ELR (cell line): ENCODE results near the gene ACOT13.
A peak's percentile ranks its signal among the peaks of the same experiment; 100 is the strongest.
"Not testable (repeated sequence)": the region's sequence is repeated elsewhere in the genome, so short reads cannot be mapped to it uniquely, and the experiment has no call there.

Experiments
- DNase-seq: peaks from one replicate; pipeline ENCODE4 v3.0.0-alpha.2; 2015; ENCODE audit warnings: low read depth

The ACOT13 gene

GRCh38 chr6:24730653-24731052 is 63.8 kb downstream of the ACOT13 start:
- not testable (repeated sequence) for DNase-seq

DNA sequence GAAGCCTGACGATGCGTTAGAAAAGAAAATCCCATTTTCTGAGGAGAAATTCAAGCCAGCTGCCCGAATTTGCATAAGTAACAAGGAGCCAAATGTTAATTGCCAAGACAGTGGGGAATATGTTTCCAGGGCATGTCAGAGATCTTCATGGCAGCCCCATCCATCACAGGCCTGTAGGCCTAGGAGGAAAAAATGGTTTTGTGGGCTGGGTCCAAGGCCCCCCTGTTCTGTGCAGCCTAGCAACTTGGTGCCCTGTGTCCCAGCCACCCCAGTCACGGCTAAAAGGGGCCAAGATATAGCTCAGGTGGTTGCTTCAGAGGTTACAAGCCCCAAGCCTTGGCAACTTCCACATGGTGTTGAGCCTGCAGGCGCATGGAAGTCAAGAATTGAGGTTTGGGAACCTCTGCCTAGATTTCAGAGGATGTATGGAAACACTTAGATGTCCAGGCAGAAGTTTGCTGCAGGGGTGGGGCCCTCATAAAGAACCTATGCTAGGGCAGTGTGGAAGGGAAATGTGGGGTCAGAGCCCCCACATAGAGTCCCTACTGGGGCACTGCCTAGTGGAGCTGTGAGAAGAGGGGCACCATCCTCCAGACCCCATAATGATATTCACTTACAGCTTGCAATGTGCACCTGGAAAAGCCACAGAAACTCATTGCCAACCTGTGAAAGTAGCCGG is 64.7 kb downstream of the ACOT13 start:
- not testable (repeated sequence) for DNase-seq

DNA sequence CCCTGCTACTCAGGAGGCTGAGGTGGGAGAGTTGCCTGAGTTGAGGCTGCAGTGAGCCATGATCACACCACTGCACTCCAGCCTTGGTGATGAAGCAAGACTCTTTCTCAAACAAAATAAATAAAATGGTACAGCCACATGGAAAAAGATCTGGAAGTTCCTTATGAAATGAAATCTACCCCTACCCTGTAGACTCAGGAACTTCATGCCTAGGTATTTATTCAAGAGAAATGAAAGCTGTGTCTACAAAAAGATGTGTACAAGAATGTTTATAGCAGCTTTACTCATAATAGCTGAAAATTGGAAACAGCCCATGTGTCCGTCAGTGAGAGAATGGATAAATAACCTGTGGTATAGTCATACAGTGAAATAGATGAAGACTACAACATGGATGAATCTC is 67.3 kb downstream of the ACOT13 start:
- DNase-seq, result no peak

DNA sequence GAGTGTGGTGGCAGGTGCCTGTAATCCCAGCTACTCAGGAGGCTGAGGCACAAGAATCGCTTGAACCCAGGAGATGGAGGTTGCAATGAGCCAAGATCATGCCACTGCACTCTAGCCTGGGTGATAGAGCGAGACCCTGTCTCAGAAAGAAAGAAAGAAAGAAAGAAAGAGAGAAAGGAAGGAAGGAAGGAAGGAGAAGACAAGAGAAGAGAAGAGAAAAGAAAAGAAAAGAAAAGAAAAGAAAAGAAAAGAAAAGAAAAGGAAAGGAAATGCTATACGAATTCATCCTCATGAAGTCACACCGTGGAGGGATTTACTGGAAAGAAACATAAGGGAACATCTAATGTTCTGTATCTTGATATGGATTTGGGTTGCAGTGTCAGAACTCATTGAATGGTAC is 67.8 kb downstream of the ACOT13 start:
- not testable (repeated sequence) for DNase-seq

GRCh38 chr6:24738741-24739140 is 71.9 kb downstream of the ACOT13 start:
- DNase-seq, result no peak

- peak; percentile 64 for DNase-seq
These were observed 74.0 kb downstream of the ACOT13 start for GRCh38 chr6:24740861-24741260.

- no peak for DNase-seq
These were observed 75.4 kb downstream of the ACOT13 start for GRCh38 chr6:24742216-24742738.

DNA sequence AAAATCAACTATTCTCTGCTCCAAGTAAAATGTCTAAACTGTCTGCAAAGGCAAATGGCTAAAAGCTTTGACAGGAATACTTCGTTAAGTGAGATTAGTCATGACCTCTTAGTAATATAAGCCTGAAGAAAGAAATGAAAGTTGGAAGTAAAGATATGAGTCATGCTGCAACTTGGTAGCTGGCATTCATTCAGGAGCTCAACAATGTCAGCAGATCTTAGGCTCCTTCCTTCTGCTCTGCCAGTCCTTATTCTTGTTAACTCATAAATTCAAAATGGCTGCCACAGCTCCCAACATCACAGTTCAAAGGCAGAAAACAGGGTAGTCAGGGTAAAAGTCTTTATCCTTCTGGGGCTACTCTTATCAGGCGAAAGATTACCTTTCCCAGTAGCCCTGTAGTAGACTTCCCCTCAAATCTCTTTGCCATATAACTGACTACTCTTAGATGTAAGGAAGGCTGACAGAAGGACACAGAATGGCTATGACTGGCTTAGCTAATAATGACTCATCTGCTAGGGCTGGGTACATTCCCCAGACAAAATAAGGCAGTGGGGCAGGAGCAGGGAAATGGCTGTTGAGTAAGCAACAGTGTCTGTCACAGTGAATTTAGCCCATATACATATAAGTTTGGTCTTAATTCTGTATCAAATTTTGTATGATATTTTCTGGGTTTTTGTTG is 76.5 kb downstream of the ACOT13 start:
- peak; percentile 98 for DNase-seq

DNA sequence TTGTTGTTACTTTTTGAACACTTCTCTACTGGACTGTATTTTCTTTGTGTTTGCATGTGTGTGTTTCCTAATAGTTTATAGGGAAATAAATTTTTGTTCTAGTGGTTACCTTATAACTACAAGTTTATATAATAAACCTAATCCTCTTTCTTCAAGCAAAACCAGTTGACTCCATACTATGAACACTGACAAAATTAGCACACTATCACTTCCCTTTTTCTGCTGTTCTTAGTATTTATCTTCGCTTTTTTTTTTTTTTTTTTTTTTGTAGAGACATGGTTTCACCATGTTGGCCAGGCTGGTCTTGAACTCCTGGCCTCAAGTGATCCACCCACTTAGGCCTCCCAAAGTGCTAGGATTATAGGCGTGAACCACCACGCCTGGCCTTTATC is 77.1 kb downstream of the ACOT13 start:
- no peak for DNase-seq

DNA sequence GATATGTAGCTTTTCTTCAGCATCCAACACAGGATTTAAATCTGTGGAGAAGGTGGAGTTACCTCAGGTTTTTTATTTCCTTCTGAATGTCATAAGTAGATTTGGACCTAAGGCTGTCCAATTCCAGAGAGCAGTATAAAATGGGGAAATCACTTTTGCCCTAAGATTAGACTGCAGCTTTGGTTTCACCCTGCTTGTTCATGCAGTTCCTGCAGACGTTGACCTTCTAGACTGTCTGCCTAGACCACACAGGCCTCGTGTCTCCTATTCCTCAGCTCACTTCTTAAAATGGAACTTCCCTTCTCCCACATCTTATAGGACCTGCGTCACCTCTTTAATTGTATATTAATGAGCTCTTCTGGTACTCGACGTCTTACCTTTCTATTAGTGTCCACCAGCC is 78.0 kb downstream of the ACOT13 start:
- DNase-seq, result no peak

DNA sequence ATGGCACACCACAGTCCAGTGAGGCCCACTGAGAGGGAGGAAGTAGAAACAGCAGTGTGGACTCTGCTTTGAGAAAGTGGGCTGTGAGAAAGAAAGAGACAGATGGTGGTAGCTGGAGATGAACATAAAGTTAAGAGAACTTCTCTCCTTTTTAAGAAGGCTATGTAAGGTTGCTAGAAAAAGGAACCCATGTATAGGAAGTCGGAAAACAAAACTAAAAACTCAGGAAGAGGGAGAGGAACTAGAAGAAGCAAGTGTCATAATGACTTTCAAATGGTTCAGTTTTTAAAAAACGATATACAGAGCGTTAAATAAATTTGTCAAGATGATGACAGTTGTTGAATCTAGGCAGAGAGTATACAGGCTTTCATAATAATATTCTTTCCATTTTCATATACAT is 82.4 kb downstream of the ACOT13 start:
- DNase-seq, result no peak

GRCh38 chr6:24750878-24751277 is 84.0 kb downstream of the ACOT13 start:
- DNase-seq, result not testable (repeated sequence)

- DNase-seq, result no peak
These were observed 85.6 kb downstream of the ACOT13 start for GRCh38 chr6:24752503-24752902.

DNA sequence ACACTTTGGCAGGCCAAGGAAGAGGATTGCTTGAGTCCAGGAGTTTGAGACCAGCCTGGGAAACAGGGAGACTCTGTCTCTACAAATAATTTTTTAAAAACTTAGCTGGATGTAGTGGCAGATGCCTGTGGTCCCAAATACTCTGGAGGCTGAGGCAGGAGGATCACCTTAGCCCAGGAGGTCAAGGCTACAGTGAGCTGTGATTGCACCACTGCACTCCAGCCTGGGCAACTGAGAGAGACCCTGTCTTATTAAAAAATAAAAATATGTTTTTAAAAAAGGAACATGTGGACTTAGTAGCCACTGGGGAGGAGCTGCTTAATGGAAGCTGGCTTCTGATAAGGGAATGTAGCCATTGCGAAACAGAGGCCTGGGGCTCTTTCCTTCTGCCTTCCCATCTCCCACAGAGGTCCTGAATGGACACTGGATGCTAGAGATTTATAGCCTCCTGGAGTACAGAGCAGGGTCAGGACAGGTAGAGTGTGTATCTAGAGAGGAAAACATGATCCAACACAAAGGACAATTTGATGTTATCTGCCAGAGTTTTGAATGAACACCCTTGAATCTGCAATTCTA is 86.1 kb downstream of the ACOT13 start:
- DNase-seq, result no peak

DNA sequence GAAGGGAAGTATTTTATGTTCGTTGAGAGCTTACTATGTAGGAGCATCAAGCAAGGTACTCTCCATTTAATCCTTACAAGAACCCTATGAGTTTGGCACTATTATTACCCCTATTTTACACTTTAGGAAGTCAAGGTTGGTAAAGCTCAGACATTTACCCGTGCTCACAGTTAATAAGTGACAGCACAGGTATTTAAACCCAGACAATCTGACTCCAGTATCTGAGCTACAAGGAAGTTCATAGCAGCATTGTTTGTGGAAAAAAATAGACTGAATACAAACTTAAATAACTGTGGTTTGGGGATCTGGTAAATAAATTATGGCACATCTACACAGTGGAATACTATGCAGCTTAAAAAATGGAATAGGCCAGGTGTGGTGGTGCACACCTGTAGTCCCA is 86.7 kb downstream of the ACOT13 start:
- DNase-seq, result no peak

GRCh38 chr6:24754378-24754777 is 87.5 kb downstream of the ACOT13 start:
- DNase-seq, result not testable (repeated sequence)
